ENCODE results near the gene ADSL.
A peak's percentile ranks its signal among the peaks of the same experiment; 100 is the strongest.
"Not testable (repeated sequence)": the region's sequence is repeated elsewhere in the genome, so short reads cannot be mapped to it uniquely, and the experiment has no call there.

Gene ADSL

GRCh38 chr22:40346185-40347118, at the start of gene ADSL:
TSS of gene ADSL (plus strand) at chr22:40346500. CDS start at chr22:40346559, 59 bp downstream.
- peak; percentile 72 for DNase-seq

- no peak for DNase-seq
Observed at GRCh38 chr22:40300316-40300715, 46.0 kb upstream of the ADSL start.

GRCh38 chr22:40300884-40301672, 45.2 kb upstream of the ADSL start:
- DNase-seq: no peak

GRCh38 chr22:40302149-40302548, 44.2 kb upstream of the ADSL start:
- no peak for DNase-seq

- no peak for DNase-seq
Observed at GRCh38 chr22:40305625-40306024, 40.7 kb upstream of the ADSL start.

GRCh38 chr22:40308999-40309573, 37.2 kb upstream of the ADSL start:
- no peak for DNase-seq

- DNase-seq: no peak
Observed at GRCh38 chr22:40309631-40310030, 36.7 kb upstream of the ADSL start.

GRCh38 chr22:40310081-40310767, 36.1 kb upstream of the ADSL start:
- DNase-seq: no peak

- DNase-seq: no peak
Observed at GRCh38 chr22:40310768-40311120, 35.6 kb upstream of the ADSL start.

GRCh38 chr22:40311646-40312045, 34.7 kb upstream of the ADSL start:
- not testable (repeated sequence) for DNase-seq

- DNase-seq: no peak
Observed at GRCh38 chr22:40312050-40312449, 34.2 kb upstream of the ADSL start.

- DNase-seq: no peak
Observed at GRCh38 chr22:40313007-40313406, 33.3 kb upstream of the ADSL start.

- DNase-seq: no peak
Observed at GRCh38 chr22:40314041-40314440, 32.3 kb upstream of the ADSL start.

- no peak for DNase-seq
Observed at GRCh38 chr22:40320687-40321086, 25.6 kb upstream of the ADSL start.

- no peak for DNase-seq
Observed at GRCh38 chr22:40322021-40322420, 24.3 kb upstream of the ADSL start.

- no peak for DNase-seq
Observed at GRCh38 chr22:40322818-40323447, 23.4 kb upstream of the ADSL start.

GRCh38 chr22:40323681-40324171, 22.6 kb upstream of the ADSL start:
- no peak for DNase-seq

GRCh38 chr22:40324468-40325305, 21.6 kb upstream of the ADSL start:
- DNase-seq: no peak

GRCh38 chr22:40325315-40325714, 21.0 kb upstream of the ADSL start:
- no peak for DNase-seq

- DNase-seq: no peak
Observed at GRCh38 chr22:40326905-40327735, 19.2 kb upstream of the ADSL start.
